ENCODE measurements around the gene PRH1. TPM values are rescaled to one million over a fixed set of nuclear protein-coding genes. Genes with fewer than 3 reads are reported as not detected.

Gene PRH1
- 10.5 TPM for total RNA-seq (2021; ENCODE audit: unreplicated experiment)
- 5.6 TPM for polyA plus RNA-seq (2012; ENCODE audit: insufficient read length)
- Bru-seq, nascent RNA = percentile 66 among the genes with signal in this experiment
- percentile 83 among the genes with signal in this experiment for BruChase-seq, experiment 1, labeled RNA remaining after a 2-hour chase
- BruChase-seq, experiment 2, labeled RNA remaining after a 6-hour chase = percentile 56 among the genes with signal in this experiment
- long read RNA-seq, partial matches to known transcripts = 3 of 4 reads
- long read RNA-seq, other reads (novel, unspliced or antisense) = 1 of 4 reads

- in situ Hi-C loops (cut with HindIII; ENCODE audit: low pct_unique_long_range_greater_than_20kb, low sequenced_read_pairs) (no loop called here), intact Hi-C loops (cut with micrococcal nuclease; ENCODE audit: unreplicated experiment) (no loop called here)
- no TSS peak for BruUV-seq (replicated peaks)
- Histone ChIP-seq H3K27ac (ENCODE audit: low read length) (no peak within 1 kb of the TSS), H3K36me3 (ENCODE audit: control insufficient read depth, insufficient read depth, low read length) (no peaks in the 10 kb centered on the region), H3K4me3 (ENCODE audit: low read depth in 2 of 2, low read length in 2 of 2) (no peak within 1 kb of the TSS), H3K4me1 (ENCODE audit: control insufficient read depth, insufficient read depth, low read length) (no peaks in the 10 kb centered on the region), H3K27me3 (ENCODE audit: control insufficient read depth, insufficient read depth, low read length) (no peaks in the 10 kb centered on the region), H3K9me3 (ENCODE audit: control insufficient read depth, insufficient read depth, low read depth, low read length) (no peaks in the 10 kb centered on the region)
- ATAC-seq (no peak), DNase-seq (ENCODE audit: low read depth, low spot score) (no peak)
- POLR2A ChIA-PET = no interaction called here
- CTCF ChIA-PET = no interaction called here
- TF ChIP-seq TCF7L2 (IDR thresholded peaks at IDR 0.05; ENCODE audit: low read depth, low read length) (no peak), SIN3A (IDR thresholded peaks at IDR 0.05; ENCODE audit: borderline replicate concordance, insufficient read depth, low read depth, low read length) (no peak), CTCF (IDR thresholded peaks at IDR 0.05) (no peak), REST (IDR thresholded peaks at IDR 0.05; ENCODE audit: insufficient read depth in 1 of 2, low read depth in 2 of 2, low read length in 1 of 2) (no peak), POLR2AphosphoS5 (IDR thresholded peaks at IDR 0.05; ENCODE audit: low read depth, low read length) (no peak)
These were observed at the start of gene PRH1 for GRCh38 chr12:10884086-10884725. Gene PRH1, minus strand, starts transcription at chr12:10884255. Its CDS starts 38 bp downstream, at chr12:10884217.

GRCh38 chr12:10928746-10929286 is 44.8 kb upstream of the PRH1 start, which contains the start of gene PRH2:
Gene PRH2, plus strand, starts transcription at chr12:10929236. Its CDS starts 38 bp downstream, at chr12:10929274.
- in situ Hi-C loops (cut with HindIII; ENCODE audit: low pct_unique_long_range_greater_than_20kb, low sequenced_read_pairs) = no loop called here
- Histone ChIP-seq H3K27me3 (ENCODE audit: control insufficient read depth, insufficient read depth, low read length) (no peaks in the 10 kb centered on the region), H3K27ac (ENCODE audit: low read length) (no peak within 1 kb of the TSS), H3K9me3 (ENCODE audit: control insufficient read depth, insufficient read depth, low read depth, low read length) (no peaks in the 10 kb centered on the region), H3K4me1 (ENCODE audit: control insufficient read depth, insufficient read depth, low read length) (no peaks in the 10 kb centered on the region), H3K36me3 (ENCODE audit: control insufficient read depth, insufficient read depth, low read length) (no peaks in the 10 kb centered on the region), H3K4me3 (ENCODE audit: low read depth in 2 of 2, low read length in 2 of 2) (no peak within 1 kb of the TSS)
- no TSS peak for BruUV-seq (replicated peaks)
- ATAC-seq = no peak
- no peak for DNase-seq (ENCODE audit: low read depth, low spot score)
- TF ChIP-seq CTCF (IDR thresholded peaks at IDR 0.05) = no peak
- TF ChIP-seq POLR2AphosphoS5 (IDR thresholded peaks at IDR 0.05; ENCODE audit: low read depth, low read length) = no peak
- no peak for TF ChIP-seq REST (IDR thresholded peaks at IDR 0.05; ENCODE audit: insufficient read depth in 1 of 2, low read depth in 2 of 2, low read length in 1 of 2)
- TF ChIP-seq SIN3A (IDR thresholded peaks at IDR 0.05; ENCODE audit: borderline replicate concordance, insufficient read depth, low read depth, low read length) = no peak
- no peak for TF ChIP-seq TCF7L2 (IDR thresholded peaks at IDR 0.05; ENCODE audit: low read depth, low read length)
- CTCF ChIA-PET = no interaction called here
- POLR2A ChIA-PET = no interaction called here
- intact Hi-C loops (cut with micrococcal nuclease; ENCODE audit: unreplicated experiment) = no loop called here
